Heart right ventricle (tissue), 16 donors: Measurements from ENCODE around the gene UNKL. TPM values are rescaled to one million over a fixed set of nuclear protein-coding genes. Genes with fewer than 3 reads are reported as not detected.
A peak's percentile ranks its signal among the peaks of the same experiment; 100 is the strongest.

ENCODE experiments used
- ATAC-seq, 8 donors: fragments of 200-7000 bp; cut with Tn5 transposase; one replicate each; pipeline ENCODE4 v1.9.1; 2020; ENCODE audit warnings: mild to moderate bottlenecking in 8 of 8, moderate library complexity in 8 of 8, moderate number of reproducible peaks in 1 of 8
- DNase-seq, 2 donors: peaks; one replicate each; pipeline ENCODE4 v3.0.0-alpha.2; 2020
- H3K27ac ChIP-seq, 10 donors: fragments of 200-600 bp; sonication (generic) in 2 of 10; one replicate each; pipeline versions ENCODE4 v1.5.0 to v1.8.0; 2020 to 2022; ENCODE audit warnings: mild to moderate bottlenecking in 3 of 10
- H3K27me3 ChIP-seq, 7 donors: fragments of 200-600 bp; one replicate each; pipeline ENCODE4 v1.8.0; 2021 to 2022; ENCODE audit warnings: mild to moderate bottlenecking in 2 of 7
- H3K36me3 ChIP-seq, 9 donors: fragments of 200-600 bp; sonication (generic) in 1 of 9; one replicate each; pipeline versions ENCODE4 v1.5.0 to v1.8.0; 2020 to 2022; ENCODE audit warnings: mild to moderate bottlenecking in 2 of 9
- H3K4me1 ChIP-seq, 9 donors: fragments of 200-600 bp; sonication (generic) in 1 of 9; one replicate each; pipeline versions ENCODE4 v1.5.0 to v1.8.0; 2020 to 2022; ENCODE audit warnings: mild to moderate bottlenecking in 4 of 9
- H3K4me3 ChIP-seq, 10 donors: fragments of 200-600 bp; sonication (generic) in 2 of 10; one replicate each; pipeline versions ENCODE4 v1.5.0 to v1.8.0; 2020 to 2022; ENCODE audit warnings: mild to moderate bottlenecking in 7 of 10, moderate library complexity in 2 of 10
- H3K9me3 ChIP-seq, 11 donors: fragments of 200-600 bp in 10 of 11; sonication (generic) in 2 of 11; one replicate each; pipeline versions ENCODE4 v1.5.0 to v1.8.0; 2013 to 2022; ENCODE audit warnings: mild to moderate bottlenecking in 2 of 11, control low read depth in 1 of 11, moderate library complexity in 1 of 11
- CTCF ChIP-seq, 9 donors: fragments of 200-600 bp; sonication (generic) in 2 of 9; IDR thresholded peaks; one replicate each; pipeline versions ENCODE4 v1.5.0 to v1.8.0; 2021 to 2022; ENCODE audit warnings: antibody characterized with exemption in 9 of 9, mild to moderate bottlenecking in 5 of 9, moderate library complexity in 1 of 9
- WGBS, 2 donors: extraction: QIAGEN DNeasy Blood & Tissue Kit; methylation state at CpG; one replicate each; pipeline ENCODE4 v1.1.7; 2013; ENCODE audit warnings: inconsistent platforms in 1 of 2; 5-methylcytosine and 5-hydroxymethylcytosine counted together
- intact Hi-C, 10 donors: fragments of 100-400 bp; cut with DNase I; formaldehyde crosslinking; loops; one replicate each; pipeline versions ENCODE4 v1.11.1 to v1.14.2; 2022
- polyA plus RNA-seq, 2 donors: library from polyadenylated mRNA; stranded (reverse); fragments of 200-250 nt; gene quantifications; one replicate each; pipeline ENCODE4 v1.2.3, GENCODE V29; 2013
- total RNA-seq, 10 donors: library from RNA; stranded (reverse); fragmentation: NEBNext Ultra II Directional in 3 of 10; extraction: Animal tissue kit (Norgen Biotek cat#: 25700) in 3 of 10; gene quantifications; one replicate each; pipeline versions ENCODE4 v1.2.1 to v1.2.4, GENCODE V29; 2021 to 2023
- donor health status: Arrhythmogenic right ventricular cardiomyopathy.
- donor health status: ischemic (EF 13 %, LVEDD 7.1; RV severe dilation, severe dysfunction).
- donor health status: healthy with polysubstance abuse.
- donor health status: DM: no; HTN: yes; CAD: no.
- donor health status: DM: no; HTN: no; CAD: no.
- donor health status: ischemic (EF 25% LVEDD 6.9; RV normal size, moderate dysfunction).
- donor health status: ischemic (EF 25% LVEDD 5.7; RV mildly dilated, moderate dysfunction).
- donor health status: healthy.
- donor health status: DM: yes; HTN: yes; CAD: no.
- donor health status: Ischemic cardiomyopathy.
- donor health status: ischemic (EF 35%, LVEDD 5.7; RV mildly dilated, moderate dysfunction).
- donor health status: nonischemic (EF 11% LVEDD 7.7; RV severe dilation, severe dysfunction).
- donor health status: DM: yes; HTN: yes; CAD: no.
- donor health status: PGD.
- donor health status: ischemic (EF 29% LVEDD 5.4; RV normal size, mild dysfunction).
- donor health status: nonischemic (EF 23%, LVEDD 6.1; RV moderate dilation, normal function).

Gene UNKL
- total and polyA plus RNA-seq, 12 donors = 3.3 to 20.4 (median 11.4) TPM

GRCh38 chr16:1357906-1358566, 56.5 kb downstream of the UNKL start:
- 80 to 82% methylated on average over 19 of the region's 19 CpGs for WGBS, 2 donors
- DNase-seq (no peak), ATAC-seq (peak in 2 of 8 donors; percentile 18 to 44)
- Histone ChIP-seq H3K27me3 (no peaks in the 10 kb centered on the region), H3K36me3 (peaks cover 0 to 53% (median 12%) of the 10 kb centered on the region in 9 donors), H3K4me3 (no peak overlapping the region), H3K4me1 (peaks cover under 1 to 17% (median 9%) of the 10 kb centered on the region in 9 donors), H3K9me3 (no peaks in the 10 kb centered on the region), H3K27ac (peak overlapping the region in 1 of 10 donors; percentile 8)
- no peak for TF ChIP-seq CTCF (IDR thresholded peaks at IDR 0.05)
- intact Hi-C loops = no loop called here

GRCh38 chr16:1356061-1356900, 58.2 kb downstream of the UNKL start:
- TF ChIP-seq CTCF (IDR thresholded peaks at IDR 0.05) = no peak
- intact Hi-C loops = no loop called here
- ATAC-seq (peak in 2 of 8 donors; percentile 7 to 10), DNase-seq (no peak)
- Histone ChIP-seq H3K27ac (no peak overlapping the region), H3K27me3 (no peaks in the 10 kb centered on the region), H3K9me3 (no peaks in the 10 kb centered on the region), H3K36me3 (peaks cover 0 to 35% (median 0%) of the 10 kb centered on the region in 9 donors), H3K4me1 (peaks cover 3 to 28% (median 21%) of the 10 kb centered on the region in 9 donors), H3K4me3 (no peak overlapping the region)
- 80 to 82% methylated on average over 30 to 33 of the region's 33 CpGs for WGBS, 2 donors

GRCh38 chr16:1355591-1355990, 58.9 kb downstream of the UNKL start:
- no peak for TF ChIP-seq CTCF (IDR thresholded peaks at IDR 0.05)
- Histone ChIP-seq H3K4me3 (no peak overlapping the region), H3K27me3 (no peaks in the 10 kb centered on the region), H3K27ac (no peak overlapping the region), H3K9me3 (no peaks in the 10 kb centered on the region), H3K36me3 (peaks cover 0 to 30% (median 0%) of the 10 kb centered on the region in 9 donors), H3K4me1 (peaks cover 10 to 35% (median 28%) of the 10 kb centered on the region in 9 donors)
- DNase-seq (no peak), ATAC-seq (no peak)
- WGBS, 2 donors = 86 to 88% methylated on average over 15 of the region's 15 CpGs
- intact Hi-C loops = no loop called here

GRCh38 chr16:1354815-1355540, 59.5 kb downstream of the UNKL start:
- H3K27ac ChIP-seq = no peak overlapping the region
- no peak for DNase-seq
- intact Hi-C loops = loop anchor here in 2 of 10 donors (5.0 kb wide), 2 partner anchors 43 to 48 kb away; partner anchors contain the start of gene UBE2I (in 1 of the 2)
- 89% methylated on average over 48 to 49 of the region's 49 CpGs for WGBS, 2 donors
- H3K9me3 ChIP-seq = no peaks in the 10 kb centered on the region
- no peak for ATAC-seq
- H3K36me3 ChIP-seq = peaks cover 0 to 30% (median 0%) of the 10 kb centered on the region in 9 donors
- no peaks in the 10 kb centered on the region for H3K27me3 ChIP-seq
- peaks cover 11 to 40% (median 34%) of the 10 kb centered on the region in 9 donors for H3K4me1 ChIP-seq
- no peak overlapping the region for H3K4me3 ChIP-seq
- no peak for TF ChIP-seq CTCF (IDR thresholded peaks at IDR 0.05)
